ENCODE measurements around the gene CNTFR. TPM values are rescaled to one million over a fixed set of nuclear protein-coding genes. Genes with fewer than 3 reads are reported as not detected.

CNTFR gene
- polyA plus RNA-seq, 3 donors, result 29.9 to 49.5 (median 38.3) TPM

GRCh38 chr9:34578241-34579103 lies 11.1 kb downstream of the CNTFR start:
- no peak for DNase-seq (ENCODE audit: extremely low read depth in 1 of 11, low read depth in 9 of 11, low spot score in 4 of 11)

GRCh38 chr9:34577400-34578240 lies 11.9 kb downstream of the CNTFR start:
- DNase-seq (ENCODE audit: extremely low read depth in 1 of 11, low read depth in 9 of 11, low spot score in 4 of 11), result peak in 6 of 11 donors; percentile 66 to 84 (median 78)

GRCh38 chr9:34576597-34577399 lies 12.7 kb downstream of the CNTFR start:
- DNase-seq (ENCODE audit: extremely low read depth in 1 of 11, low read depth in 9 of 11, low spot score in 4 of 11), result no peak

- DNase-seq (ENCODE audit: extremely low read depth in 1 of 11, low read depth in 9 of 11, low spot score in 4 of 11), result no peak
These were observed 13.5 kb downstream of the CNTFR start for GRCh38 chr9:34575862-34576596.

- no peak for DNase-seq (ENCODE audit: extremely low read depth in 1 of 11, low read depth in 9 of 11, low spot score in 4 of 11)
These were observed 14.3 kb downstream of the CNTFR start for GRCh38 chr9:34575241-34575640.

GRCh38 chr9:34574571-34574970 lies 15.0 kb downstream of the CNTFR start:
- no peak for DNase-seq (ENCODE audit: extremely low read depth in 1 of 11, low read depth in 9 of 11, low spot score in 4 of 11)

GRCh38 chr9:34573599-34574325 lies 15.8 kb downstream of the CNTFR start:
- DNase-seq (ENCODE audit: extremely low read depth in 1 of 11, low read depth in 9 of 11, low spot score in 4 of 11), result no peak

- DNase-seq (ENCODE audit: extremely low read depth in 1 of 11, low read depth in 9 of 11, low spot score in 4 of 11), result no peak
These were observed 16.9 kb downstream of the CNTFR start for GRCh38 chr9:34572628-34573027.

- DNase-seq (ENCODE audit: extremely low read depth in 1 of 11, low read depth in 9 of 11, low spot score in 4 of 11), result no peak
These were observed 17.4 kb downstream of the CNTFR start for GRCh38 chr9:34572092-34572491.

GRCh38 chr9:34571481-34571810 lies 18.1 kb downstream of the CNTFR start:
- DNase-seq (ENCODE audit: extremely low read depth in 1 of 11, low read depth in 9 of 11, low spot score in 4 of 11), result no peak

- DNase-seq (ENCODE audit: extremely low read depth in 1 of 11, low read depth in 9 of 11, low spot score in 4 of 11), result no peak
These were observed 18.6 kb downstream of the CNTFR start for GRCh38 chr9:34570809-34571480.

GRCh38 chr9:34570376-34570775 lies 19.1 kb downstream of the CNTFR start:
- DNase-seq (ENCODE audit: extremely low read depth in 1 of 11, low read depth in 9 of 11, low spot score in 4 of 11), result no peak

- no peak for DNase-seq (ENCODE audit: extremely low read depth in 1 of 11, low read depth in 9 of 11, low spot score in 4 of 11)
These were observed 20.8 kb downstream of the CNTFR start for GRCh38 chr9:34568774-34569173.

- DNase-seq (ENCODE audit: extremely low read depth in 1 of 11, low read depth in 9 of 11, low spot score in 4 of 11), result no peak
These were observed 21.4 kb downstream of the CNTFR start for GRCh38 chr9:34568133-34568532.

- DNase-seq (ENCODE audit: extremely low read depth in 1 of 11, low read depth in 9 of 11, low spot score in 4 of 11), result no peak
These were observed 22.6 kb downstream of the CNTFR start for GRCh38 chr9:34566972-34567371.

GRCh38 chr9:34566322-34566721 lies 23.2 kb downstream of the CNTFR start:
- DNase-seq (ENCODE audit: extremely low read depth in 1 of 11, low read depth in 9 of 11, low spot score in 4 of 11), result no peak

GRCh38 chr9:34565856-34566255 lies 23.7 kb downstream of the CNTFR start:
- DNase-seq (ENCODE audit: extremely low read depth in 1 of 11, low read depth in 9 of 11, low spot score in 4 of 11), result no peak

GRCh38 chr9:34564617-34565016 lies 24.9 kb downstream of the CNTFR start:
- no peak for DNase-seq (ENCODE audit: extremely low read depth in 1 of 11, low read depth in 9 of 11, low spot score in 4 of 11)

Measured in renal cortex interstitium (tissue), 11 donors.